Astrocyte of the cerebellum (primary cell): Measurements from ENCODE around the gene ZNF688.

Source experiments
- DNase-seq: peaks from one replicate; pipeline ENCODE4 v3.0.0-alpha.2; 2011; ENCODE audit warnings: low read depth
- H3K4me3 ChIP-seq: 2 replicates; pipeline ENCODE4 v1.5.1; 2011; ENCODE audit warnings: mild to moderate bottlenecking, low read depth, low read length, moderate library complexity
- in situ Hi-C: cut with HindIII; loops from 2 replicates; pipeline ENCODE4 v1.10.0; 2017; ENCODE audit warnings: low sequenced_read_pairs
- TF ChIP-seq, protein P1 (sequence below): IDR thresholded peaks from 2 replicates; pipeline ENCODE4 v1.5.1; 2012; ENCODE audit warnings: low read length, low read depth, moderate library complexity, mild to moderate bottlenecking; ENCODE audit errors: missing control alignments

ZNF688 gene

DNA sequence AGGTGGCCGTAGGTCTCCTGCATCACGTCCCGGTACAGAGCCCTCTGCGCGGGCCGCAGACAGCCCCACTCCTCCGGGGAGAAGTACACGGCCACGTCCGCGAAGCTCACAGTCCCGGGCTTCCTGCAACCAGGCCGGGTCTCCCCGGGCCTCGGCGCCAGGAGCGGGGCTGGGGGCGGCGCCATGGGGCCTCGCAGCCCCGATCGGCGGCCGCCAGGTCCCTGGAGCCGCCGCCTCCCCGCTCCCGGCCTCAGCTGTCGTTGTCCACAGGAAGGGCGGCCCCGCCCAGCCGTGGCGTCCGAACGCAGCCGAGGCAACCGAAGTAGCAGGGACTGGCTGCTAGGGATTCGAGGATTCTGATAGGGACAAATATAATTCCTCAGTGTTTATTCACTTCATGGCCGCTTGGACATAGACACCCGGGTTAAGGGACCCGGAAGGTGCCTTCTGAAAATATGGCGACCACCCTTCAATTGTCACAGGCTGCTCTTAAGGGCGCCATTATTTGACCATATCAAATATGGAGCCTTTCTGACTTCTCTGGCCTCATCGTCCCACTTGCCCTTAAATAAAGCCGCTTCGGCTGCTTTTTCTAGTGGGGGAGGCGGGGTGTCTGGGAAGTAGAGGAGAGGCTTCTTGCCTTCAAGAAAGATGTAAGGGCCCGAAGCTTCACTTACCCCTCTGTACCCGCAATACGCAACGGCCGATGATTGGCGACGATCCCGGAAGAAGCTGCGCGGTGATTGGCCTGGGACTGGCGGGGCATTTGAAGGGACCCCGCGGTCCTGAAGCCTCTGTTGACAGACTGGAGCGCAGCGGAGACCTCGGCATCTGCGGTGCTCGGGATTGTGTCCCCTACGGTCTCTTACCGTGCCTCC lies at the start of gene ZNF688:
Gene ZNF688, minus strand, starts transcription at position 270 of the 878 bp plus-strand sequence. Its CDS starts 85 bp downstream, at position 185.
- peak within 1 kb of the TSS; percentile 60 for H3K4me3 ChIP-seq
- in situ Hi-C loops = no loop called here
- DNase-seq = peak; percentile 94
- TF ChIP-seq, protein P1, sequence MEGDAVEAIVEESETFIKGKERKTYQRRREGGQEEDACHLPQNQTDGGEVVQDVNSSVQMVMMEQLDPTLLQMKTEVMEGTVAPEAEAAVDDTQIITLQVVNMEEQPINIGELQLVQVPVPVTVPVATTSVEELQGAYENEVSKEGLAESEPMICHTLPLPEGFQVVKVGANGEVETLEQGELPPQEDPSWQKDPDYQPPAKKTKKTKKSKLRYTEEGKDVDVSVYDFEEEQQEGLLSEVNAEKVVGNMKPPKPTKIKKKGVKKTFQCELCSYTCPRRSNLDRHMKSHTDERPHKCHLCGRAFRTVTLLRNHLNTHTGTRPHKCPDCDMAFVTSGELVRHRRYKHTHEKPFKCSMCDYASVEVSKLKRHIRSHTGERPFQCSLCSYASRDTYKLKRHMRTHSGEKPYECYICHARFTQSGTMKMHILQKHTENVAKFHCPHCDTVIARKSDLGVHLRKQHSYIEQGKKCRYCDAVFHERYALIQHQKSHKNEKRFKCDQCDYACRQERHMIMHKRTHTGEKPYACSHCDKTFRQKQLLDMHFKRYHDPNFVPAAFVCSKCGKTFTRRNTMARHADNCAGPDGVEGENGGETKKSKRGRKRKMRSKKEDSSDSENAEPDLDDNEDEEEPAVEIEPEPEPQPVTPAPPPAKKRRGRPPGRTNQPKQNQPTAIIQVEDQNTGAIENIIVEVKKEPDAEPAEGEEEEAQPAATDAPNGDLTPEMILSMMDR = no peak

GRCh38 chr16:30620169-30620568 lies 48.7 kb upstream of the ZNF688 start:
- no peak for DNase-seq
- in situ Hi-C loops = no loop called here
- no peak overlapping the region for H3K4me3 ChIP-seq

DNA sequence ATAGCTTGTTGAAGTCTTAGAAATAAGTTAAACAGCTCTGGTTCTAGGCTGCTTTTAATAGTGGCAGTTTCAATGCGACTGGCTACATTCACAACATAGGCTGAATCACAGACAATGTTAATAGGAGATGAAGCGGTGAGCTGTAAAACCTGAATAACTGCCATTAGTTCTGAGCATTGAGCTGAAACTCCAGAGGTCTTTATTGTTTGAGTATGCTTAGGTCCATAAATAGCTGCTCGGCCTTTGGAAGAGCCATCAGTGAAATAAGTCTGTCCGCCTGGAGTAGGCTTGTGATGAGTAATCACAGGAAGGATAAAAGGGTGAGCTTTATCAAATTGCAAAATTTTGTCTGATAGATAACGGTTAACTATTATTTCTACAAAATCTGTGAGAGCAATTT lies 48.1 kb upstream of the ZNF688 start:
- in situ Hi-C loops = no loop called here
- TF ChIP-seq, protein P1 = no peak
- DNase-seq = no peak
- no peak overlapping the region for H3K4me3 ChIP-seq

More at GRCh38 chr16:30620169-30620568, 48.7 kb upstream of the ZNF688 start:
- TF ChIP-seq, protein P1 = no peak

DNA sequence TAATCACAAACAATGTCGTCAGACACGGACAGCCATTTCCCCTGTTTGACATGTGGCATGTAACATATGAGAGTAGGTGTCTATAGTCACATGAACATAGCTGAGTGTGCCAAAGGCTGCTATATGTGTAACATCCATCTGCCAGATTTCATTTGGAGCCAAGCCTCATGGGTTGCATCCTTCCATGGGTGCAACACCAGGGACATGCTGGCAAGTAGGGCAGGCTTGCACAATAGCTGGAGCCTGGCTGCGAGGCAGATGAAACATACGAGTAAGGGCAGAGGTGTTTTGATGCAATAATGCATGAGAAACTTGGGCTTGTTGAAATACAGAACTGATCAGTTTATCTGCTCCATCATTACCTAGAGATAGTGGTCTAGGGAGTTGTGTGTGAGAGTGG lies 47.7 kb upstream of the ZNF688 start:
- no peak overlapping the region for H3K4me3 ChIP-seq
- DNase-seq = no peak
- TF ChIP-seq, protein P1 = no peak
- in situ Hi-C loops = no loop called here

DNA sequence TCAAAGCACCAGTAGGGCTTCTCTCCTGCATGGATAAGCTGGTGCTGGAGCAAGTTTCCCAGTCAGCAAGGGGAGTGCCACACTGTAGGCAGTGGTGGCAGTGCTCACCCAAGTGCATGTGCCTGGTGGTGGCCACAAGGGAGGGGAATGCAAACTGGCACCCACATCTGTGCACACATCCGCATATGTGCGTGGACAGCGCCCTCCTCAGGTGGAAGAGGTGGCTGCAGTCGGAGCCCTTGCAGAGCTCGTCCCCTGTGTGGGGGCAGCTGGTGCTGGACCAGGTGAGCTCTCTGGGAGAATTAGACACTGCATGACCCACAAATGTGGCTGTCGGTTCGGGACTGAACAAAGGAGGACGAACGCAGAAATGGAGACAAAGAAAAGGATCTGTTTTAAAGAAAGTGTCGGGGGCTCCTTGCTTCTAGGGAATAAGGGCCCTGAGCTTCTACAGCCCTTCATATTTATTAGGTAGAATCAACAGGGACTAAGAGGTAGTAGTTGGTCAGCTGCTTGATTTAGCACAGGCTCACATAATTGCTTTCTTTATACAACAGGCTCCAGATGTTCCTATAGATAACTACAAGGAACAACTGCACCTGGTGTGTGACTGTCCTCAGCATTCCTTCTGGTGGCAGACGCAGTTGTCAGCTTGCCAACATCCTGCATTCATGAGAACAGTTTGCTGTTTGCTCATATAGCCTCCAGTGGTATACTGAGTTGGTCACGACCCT lies 44.0 kb upstream of the ZNF688 start:
- no peak for DNase-seq
- H3K4me3 ChIP-seq = no peak overlapping the region
- in situ Hi-C loops = no loop called here
- TF ChIP-seq, protein P1 = peak; percentile 45

DNA sequence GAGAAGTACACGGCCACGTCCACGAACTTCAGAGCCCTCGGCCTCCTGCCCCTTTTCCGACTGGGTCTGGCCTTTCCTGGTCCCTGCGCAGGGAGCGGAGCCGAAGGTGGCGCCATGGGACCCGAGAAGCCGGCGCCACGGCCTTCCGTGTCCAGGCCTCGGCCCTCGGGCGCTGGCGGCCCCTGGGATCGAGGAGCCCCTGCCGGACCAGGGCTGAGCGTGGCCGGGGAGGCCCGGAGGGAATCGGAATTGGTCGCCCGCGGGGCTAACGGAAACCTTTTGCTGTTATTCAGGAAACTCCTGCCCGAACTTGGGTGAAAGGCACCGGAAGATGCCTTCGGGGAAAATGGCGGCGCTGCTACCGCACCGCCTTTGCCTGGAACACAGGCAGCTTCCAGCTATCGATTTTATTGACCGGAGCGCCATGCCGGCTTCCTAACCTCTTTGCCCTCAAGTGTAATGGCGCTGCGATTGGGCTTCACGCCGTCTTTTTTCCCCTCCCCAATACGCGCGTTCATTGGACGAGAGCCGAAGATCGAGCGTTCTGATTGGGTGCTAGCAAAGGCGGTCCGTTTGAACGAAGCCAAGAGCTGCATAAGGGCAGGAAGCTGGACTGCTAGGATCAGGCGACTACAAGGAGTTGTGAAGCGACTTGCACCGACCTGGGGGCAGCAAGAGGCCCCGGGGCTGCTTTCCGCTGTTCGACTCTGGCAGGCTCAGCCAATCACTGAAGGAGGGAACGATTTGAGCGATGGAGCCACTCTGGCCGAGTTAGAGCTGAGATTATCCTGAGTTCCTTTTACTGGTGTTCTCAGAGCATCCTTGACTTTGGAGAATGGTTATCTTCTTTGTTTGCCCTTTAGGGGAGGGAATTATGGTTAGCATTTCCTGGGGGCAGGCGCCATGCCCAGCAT lies 38.7 kb upstream of the ZNF688 start, which contains the start of gene ZNF689:
Gene ZNF689, minus strand, starts transcription at position 464 of the 914 bp plus-strand sequence. Its CDS starts 348 bp downstream, at position 116.
- H3K4me3 ChIP-seq = peak within 1 kb of the TSS; percentile 66
- in situ Hi-C loops = no loop called here
- TF ChIP-seq, protein P1 = no peak
- peak; percentile 97 for DNase-seq
